ENCODE measurements around the gene NPM1.

The NPM1 gene

DNA sequence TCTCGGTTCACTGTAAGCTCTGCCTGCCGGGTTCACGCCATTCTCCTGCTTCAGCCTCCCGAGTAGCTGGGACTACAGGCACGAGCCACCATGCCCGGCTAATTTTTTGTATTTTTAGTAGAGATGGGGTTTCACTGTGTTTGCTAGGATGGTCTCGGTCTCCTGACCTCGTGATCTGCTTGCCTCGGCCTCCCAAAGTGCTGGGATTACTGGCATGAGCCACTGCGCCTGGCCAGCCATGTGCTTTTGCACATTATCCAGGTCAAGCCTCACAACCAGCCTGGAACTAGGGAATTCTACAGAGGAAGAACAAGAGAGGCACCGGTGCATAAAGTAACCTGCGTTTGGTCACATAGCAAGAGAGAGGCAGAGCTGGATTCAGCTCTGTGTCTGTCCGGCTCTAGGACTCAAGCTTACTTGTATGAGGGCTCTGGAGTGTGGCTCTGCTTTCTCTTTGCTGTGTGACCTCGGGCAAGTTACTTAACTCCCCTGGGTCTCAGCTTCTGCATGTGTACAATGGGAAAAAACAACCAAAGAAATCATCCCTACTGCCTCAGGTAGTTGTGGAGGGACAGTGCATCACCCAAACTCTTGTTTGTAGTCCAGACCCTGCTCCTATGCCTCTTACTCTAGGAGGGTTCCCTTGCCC lies 38.1 kb downstream of the NPM1 start:
- peaks cover 22% of the 10 kb centered on the region for H3K27me3 ChIP-seq (ENCODE audit: control insufficient read depth, insufficient read depth, low read length)
- no peaks in the 10 kb centered on the region for H3K36me3 ChIP-seq (ENCODE audit: control insufficient read depth, insufficient read depth, low read length)
- H3K4me1 ChIP-seq (ENCODE audit: control insufficient read depth, insufficient read depth, low read length), result peaks cover 9% of the 10 kb centered on the region
- H3K9me3 ChIP-seq (ENCODE audit: control insufficient read depth, insufficient read depth, low read length), result no peaks in the 10 kb centered on the region
- no peak overlapping the region for H3K9ac ChIP-seq (ENCODE audit: low read depth, low read length)
- no peak overlapping the region for H3K4me3 ChIP-seq (ENCODE audit: low read depth, low read length)

DNA sequence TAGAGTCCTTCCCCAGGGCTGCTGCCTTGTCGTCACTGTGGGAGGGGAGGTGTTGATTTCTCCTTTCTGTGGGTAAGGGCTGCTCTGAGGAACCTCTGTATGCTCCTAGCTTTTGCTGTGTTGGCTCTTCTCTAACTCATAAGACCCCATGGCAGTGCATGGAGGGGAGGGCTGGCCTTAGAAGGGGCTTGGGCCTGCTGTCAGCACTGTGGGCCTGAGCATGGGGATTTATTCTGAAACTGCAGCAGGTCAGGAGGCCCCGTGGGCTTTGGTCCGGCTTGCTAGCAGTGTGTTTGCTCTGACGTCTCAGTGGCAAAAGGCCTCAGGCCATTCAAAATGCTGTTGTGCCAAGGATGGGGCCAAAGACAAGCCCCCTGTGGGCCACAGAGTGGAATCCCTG lies 38.6 kb downstream of the NPM1 start:
- Histone ChIP-seq H3K36me3 (ENCODE audit: control insufficient read depth, insufficient read depth, low read length) (no peaks in the 10 kb centered on the region), H3K4me3 (ENCODE audit: low read depth, low read length) (no peak overlapping the region), H3K4me1 (ENCODE audit: control insufficient read depth, insufficient read depth, low read length) (peaks cover 8% of the 10 kb centered on the region), H3K27me3 (ENCODE audit: control insufficient read depth, insufficient read depth, low read length) (peaks cover 16% of the 10 kb centered on the region), H3K9me3 (ENCODE audit: control insufficient read depth, insufficient read depth, low read length) (no peaks in the 10 kb centered on the region), H3K9ac (ENCODE audit: low read depth, low read length) (no peak overlapping the region)

DNA sequence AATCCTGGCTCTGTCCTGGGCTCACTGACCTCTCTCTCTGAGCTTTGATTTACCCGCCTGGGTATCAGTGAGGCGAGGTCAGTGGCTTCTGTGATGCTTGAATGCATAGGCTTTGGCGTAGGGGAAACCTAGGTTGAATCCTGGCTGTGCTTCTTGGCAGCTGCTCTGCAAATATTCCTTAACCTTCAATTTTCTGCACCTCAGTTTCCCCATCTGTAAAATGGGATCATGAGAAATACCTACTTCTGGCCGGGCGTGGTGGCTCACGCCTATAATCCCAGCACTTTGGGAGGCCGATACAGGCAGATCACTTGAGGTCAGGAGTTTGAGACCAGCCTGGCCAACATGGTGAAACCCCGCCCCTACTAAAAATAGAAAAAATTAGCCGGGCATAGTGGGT lies 39.0 kb downstream of the NPM1 start:
- H3K4me1 ChIP-seq (ENCODE audit: control insufficient read depth, insufficient read depth, low read length), result peaks cover 5% of the 10 kb centered on the region
- no peak overlapping the region for H3K9ac ChIP-seq (ENCODE audit: low read depth, low read length)
- no peaks in the 10 kb centered on the region for H3K9me3 ChIP-seq (ENCODE audit: control insufficient read depth, insufficient read depth, low read length)
- no peak overlapping the region for H3K4me3 ChIP-seq (ENCODE audit: low read depth, low read length)
- H3K27me3 ChIP-seq (ENCODE audit: control insufficient read depth, insufficient read depth, low read length), result peaks cover 12% of the 10 kb centered on the region
- H3K36me3 ChIP-seq (ENCODE audit: control insufficient read depth, insufficient read depth, low read length), result no peaks in the 10 kb centered on the region

DNA sequence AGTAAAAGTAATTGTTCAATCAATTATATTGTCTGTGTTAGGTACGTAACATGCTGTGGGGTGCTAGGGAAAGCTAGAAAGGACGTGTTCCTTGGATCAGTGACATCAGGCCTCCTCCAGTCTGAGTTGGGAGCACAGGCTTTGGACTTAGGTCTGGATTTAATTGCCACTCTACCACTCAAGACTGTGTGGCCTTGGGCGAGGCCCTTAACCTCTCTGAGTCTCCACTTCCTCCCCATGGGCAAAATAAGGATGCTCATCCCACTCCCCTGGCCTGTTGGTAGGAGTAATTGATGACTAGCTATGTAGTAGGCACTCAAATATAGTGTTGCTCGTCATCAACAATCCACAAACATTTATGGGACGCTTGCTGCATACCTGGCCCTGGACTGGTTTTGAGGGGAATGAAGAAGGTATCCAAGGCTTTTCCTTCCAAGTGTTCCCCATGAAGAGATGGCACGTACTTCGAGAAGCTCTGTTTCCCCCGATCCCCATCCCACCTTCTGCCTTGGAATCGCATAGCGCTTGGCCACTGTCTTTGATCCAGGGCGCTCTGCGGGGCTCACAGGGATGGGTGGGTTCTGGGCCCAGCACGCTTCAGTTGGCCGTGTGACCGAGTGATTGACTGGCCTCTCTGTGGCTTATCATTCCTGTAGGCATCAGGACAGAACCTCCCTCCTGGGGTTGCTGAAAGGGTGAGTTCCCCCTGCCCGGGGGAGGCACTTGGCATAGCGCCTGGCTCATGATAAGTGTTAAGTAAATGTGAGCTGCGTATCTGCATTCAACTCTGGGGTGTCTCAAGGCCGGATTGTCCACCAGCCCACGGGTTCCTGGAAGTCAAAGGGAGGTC lies 39.9 kb downstream of the NPM1 start:
- Histone ChIP-seq H3K36me3 (ENCODE audit: control insufficient read depth, insufficient read depth, low read length) (no peaks in the 10 kb centered on the region), H3K4me3 (ENCODE audit: low read depth, low read length) (no peak overlapping the region), H3K4me1 (ENCODE audit: control insufficient read depth, insufficient read depth, low read length) (peaks cover 3% of the 10 kb centered on the region), H3K27me3 (ENCODE audit: control insufficient read depth, insufficient read depth, low read length) (peaks cover 4% of the 10 kb centered on the region), H3K9ac (ENCODE audit: low read depth, low read length) (no peak overlapping the region), H3K9me3 (ENCODE audit: control insufficient read depth, insufficient read depth, low read length) (no peaks in the 10 kb centered on the region)

DNA sequence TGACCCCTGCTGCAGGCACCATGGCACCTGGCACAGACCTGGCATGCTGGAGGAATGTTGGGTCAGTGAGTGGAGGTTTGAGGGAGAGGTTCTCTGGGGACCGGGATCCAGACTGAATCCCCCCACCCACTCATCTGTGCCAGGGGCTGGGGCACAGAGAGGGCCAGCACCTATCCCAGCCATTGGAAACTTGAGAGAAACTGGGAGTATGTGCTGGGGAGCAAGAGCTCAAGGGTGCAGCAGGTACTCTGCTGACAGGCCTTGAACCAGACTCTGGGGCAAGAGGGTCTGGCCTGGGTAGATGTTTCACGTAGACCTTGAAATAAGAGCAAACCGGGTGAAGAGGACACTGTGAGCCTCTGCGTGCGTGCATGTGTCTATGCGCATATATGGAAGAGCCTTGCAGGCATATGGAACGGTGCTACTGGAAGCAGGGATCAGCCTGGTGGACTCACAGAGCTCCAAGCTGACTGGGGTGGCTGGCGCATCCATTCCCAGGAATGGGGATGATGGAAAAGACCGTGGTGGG lies 40.6 kb downstream of the NPM1 start:
- Histone ChIP-seq H3K27me3 (ENCODE audit: control insufficient read depth, insufficient read depth, low read length) (no peaks in the 10 kb centered on the region), H3K9me3 (ENCODE audit: control insufficient read depth, insufficient read depth, low read length) (no peaks in the 10 kb centered on the region), H3K36me3 (ENCODE audit: control insufficient read depth, insufficient read depth, low read length) (no peaks in the 10 kb centered on the region), H3K4me1 (ENCODE audit: control insufficient read depth, insufficient read depth, low read length) (peaks cover 3% of the 10 kb centered on the region), H3K9ac (ENCODE audit: low read depth, low read length) (no peak overlapping the region), H3K4me3 (ENCODE audit: low read depth, low read length) (no peak overlapping the region)

DNA sequence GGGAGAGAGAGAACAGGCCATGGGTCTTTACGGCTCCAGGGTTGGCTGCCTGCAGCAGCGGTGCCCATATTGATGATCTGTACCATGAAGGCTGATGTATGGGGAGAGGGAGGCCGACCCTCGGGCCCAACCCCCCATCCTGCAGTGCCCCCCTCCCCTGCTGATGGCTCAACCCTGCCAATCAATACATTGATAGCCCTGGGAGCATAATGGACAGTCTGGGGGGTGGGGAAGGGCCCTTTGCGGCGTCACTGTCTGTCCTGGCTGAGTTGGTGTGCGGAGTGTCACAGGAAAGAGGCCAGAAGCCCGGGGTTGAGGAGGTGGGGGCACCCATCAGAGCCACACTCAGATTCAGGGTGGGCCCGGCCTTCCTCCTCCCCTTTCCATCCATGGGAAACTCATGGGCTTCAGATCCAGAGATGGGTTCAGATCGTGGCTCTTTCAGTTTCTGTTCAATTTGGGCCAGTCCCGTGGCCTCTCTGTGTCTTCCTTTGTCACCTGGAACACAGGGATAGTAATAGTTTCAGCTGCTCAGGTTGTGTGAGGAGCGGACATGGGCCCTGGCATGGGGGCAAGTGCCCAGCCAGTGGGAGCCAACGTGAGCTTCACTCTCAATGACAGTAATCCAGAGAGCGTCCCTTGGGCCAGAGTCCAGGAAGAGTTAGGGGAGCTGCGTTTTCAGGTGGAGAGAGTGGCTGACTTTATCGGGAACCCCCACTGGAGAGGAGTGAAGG lies 41.3 kb downstream of the NPM1 start:
- Histone ChIP-seq H3K4me1 (ENCODE audit: control insufficient read depth, insufficient read depth, low read length) (peaks cover 3% of the 10 kb centered on the region), H3K9ac (ENCODE audit: low read depth, low read length) (no peak overlapping the region), H3K4me3 (ENCODE audit: low read depth, low read length) (no peak overlapping the region), H3K36me3 (ENCODE audit: control insufficient read depth, insufficient read depth, low read length) (no peaks in the 10 kb centered on the region), H3K9me3 (ENCODE audit: control insufficient read depth, insufficient read depth, low read length) (no peaks in the 10 kb centered on the region), H3K27me3 (ENCODE audit: control insufficient read depth, insufficient read depth, low read length) (no peaks in the 10 kb centered on the region)

DNA sequence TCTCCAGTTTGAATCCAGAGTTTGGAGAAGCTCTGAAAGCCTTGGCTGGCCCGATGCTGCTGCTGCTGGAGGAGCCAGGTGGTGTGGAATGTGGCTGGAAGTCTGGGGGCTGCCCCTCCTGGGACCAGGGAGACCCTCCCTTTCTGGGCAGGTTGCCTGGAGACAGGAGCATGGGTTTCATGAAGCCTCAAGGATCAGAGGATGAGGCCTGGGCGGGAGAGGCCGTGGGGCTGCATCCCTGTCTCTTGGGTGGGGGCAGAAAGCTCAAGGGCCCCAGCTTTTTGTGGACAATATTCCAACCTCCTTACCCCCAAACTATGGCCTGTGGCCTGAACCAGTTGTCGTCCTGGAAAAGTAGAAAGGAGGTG lies 41.9 kb downstream of the NPM1 start:
- H3K27me3 ChIP-seq (ENCODE audit: control insufficient read depth, insufficient read depth, low read length), result no peaks in the 10 kb centered on the region
- no peak overlapping the region for H3K4me3 ChIP-seq (ENCODE audit: low read depth, low read length)
- H3K36me3 ChIP-seq (ENCODE audit: control insufficient read depth, insufficient read depth, low read length), result no peaks in the 10 kb centered on the region
- H3K9ac ChIP-seq (ENCODE audit: low read depth, low read length), result no peak overlapping the region
- H3K4me1 ChIP-seq (ENCODE audit: control insufficient read depth, insufficient read depth, low read length), result peaks cover 3% of the 10 kb centered on the region
- no peaks in the 10 kb centered on the region for H3K9me3 ChIP-seq (ENCODE audit: control insufficient read depth, insufficient read depth, low read length)

DNA sequence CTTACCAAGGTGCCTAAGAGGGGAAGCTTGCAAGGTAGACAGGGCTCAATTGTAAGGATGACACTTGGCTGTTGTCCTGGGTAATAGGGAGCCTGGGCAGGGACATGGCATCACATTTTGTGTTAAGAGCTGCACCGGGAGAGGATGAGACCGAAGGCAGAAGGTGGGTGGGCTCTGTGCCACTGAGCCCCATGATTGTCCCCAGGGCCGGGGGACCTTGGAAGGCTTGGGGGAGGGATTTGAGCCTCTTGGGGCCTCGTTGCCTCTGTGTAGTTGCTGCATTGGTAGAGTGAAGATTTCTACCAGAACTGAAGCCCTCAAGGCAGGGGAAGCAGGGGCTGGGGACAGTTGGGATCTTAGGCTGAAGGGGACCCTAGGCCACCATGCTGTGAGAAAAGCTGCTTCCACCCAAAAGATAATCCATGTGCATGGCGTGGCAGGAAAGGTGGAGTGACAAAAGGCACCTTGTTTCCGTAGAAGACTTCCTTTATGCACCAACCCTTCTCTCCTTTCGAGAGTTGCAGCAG lies 43.7 kb downstream of the NPM1 start:
- Histone ChIP-seq H3K4me3 (ENCODE audit: low read depth, low read length) (no peak overlapping the region), H3K36me3 (ENCODE audit: control insufficient read depth, insufficient read depth, low read length) (no peaks in the 10 kb centered on the region), H3K9me3 (ENCODE audit: control insufficient read depth, insufficient read depth, low read length) (no peaks in the 10 kb centered on the region), H3K4me1 (ENCODE audit: control insufficient read depth, insufficient read depth, low read length) (no peaks in the 10 kb centered on the region), H3K27me3 (ENCODE audit: control insufficient read depth, insufficient read depth, low read length) (no peaks in the 10 kb centered on the region), H3K9ac (ENCODE audit: low read depth, low read length) (no peak overlapping the region)

DNA sequence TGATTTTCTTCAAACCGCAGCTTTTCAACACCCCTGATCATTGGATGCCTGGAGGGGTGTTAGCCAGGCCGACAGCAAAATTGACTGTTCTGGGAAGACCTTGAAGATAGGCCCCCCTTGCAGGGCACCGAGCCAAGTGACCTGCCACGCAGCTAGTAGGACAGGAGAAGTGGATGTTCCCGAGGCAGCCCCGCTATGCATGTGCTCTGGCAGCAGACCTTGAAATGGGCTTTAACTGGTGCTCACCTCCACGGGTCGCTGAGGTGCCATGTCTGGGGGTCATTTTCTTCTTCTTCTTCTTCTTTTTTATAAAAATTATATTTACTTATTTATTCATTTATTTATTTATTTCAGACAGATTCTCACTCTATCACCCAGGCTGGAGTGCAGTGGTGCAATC lies 44.4 kb downstream of the NPM1 start:
- Histone ChIP-seq H3K4me1 (ENCODE audit: control insufficient read depth, insufficient read depth, low read length) (no peaks in the 10 kb centered on the region), H3K9me3 (ENCODE audit: control insufficient read depth, insufficient read depth, low read length) (no peaks in the 10 kb centered on the region), H3K9ac (ENCODE audit: low read depth, low read length) (no peak overlapping the region), H3K4me3 (ENCODE audit: low read depth, low read length) (no peak overlapping the region), H3K36me3 (ENCODE audit: control insufficient read depth, insufficient read depth, low read length) (no peaks in the 10 kb centered on the region), H3K27me3 (ENCODE audit: control insufficient read depth, insufficient read depth, low read length) (no peaks in the 10 kb centered on the region)

DNA sequence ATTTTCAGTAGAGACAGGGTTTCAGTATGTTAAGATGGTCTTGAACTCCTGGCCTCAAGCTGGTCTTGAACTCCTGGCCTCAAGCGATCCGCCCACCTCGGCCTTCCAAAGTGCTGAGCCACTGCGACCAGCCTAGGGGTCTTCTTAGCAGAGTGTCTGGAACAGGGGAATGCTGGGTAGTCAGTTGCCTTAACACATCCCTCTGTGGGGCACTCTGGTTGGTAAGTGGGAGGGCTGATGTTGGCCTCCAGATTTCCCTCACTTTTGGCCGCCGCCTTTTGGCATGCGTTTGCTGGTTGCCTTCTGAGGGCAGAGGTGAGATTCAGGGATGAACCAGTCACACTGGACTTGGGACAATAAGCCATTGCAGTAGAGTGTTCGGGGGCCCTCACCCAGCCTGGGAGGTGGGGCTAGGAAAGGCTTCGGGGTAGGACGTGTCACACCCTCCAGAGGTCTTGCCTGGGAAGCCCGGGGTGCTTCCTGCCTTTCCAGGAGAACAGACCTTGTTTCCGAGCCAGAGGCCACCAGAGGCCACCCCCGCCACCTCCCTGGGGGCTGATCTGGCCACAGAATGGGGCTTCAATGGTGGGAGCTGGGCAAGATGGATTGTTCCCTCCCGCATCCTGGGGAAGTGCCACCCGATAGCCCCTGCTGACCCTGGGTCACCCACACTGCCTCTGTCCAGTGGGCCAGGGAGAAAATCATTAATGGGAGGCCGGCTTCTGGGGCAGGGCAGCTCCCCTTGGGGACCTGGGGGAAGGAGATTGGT lies 45.1 kb downstream of the NPM1 start:
- Histone ChIP-seq H3K4me3 (ENCODE audit: low read depth, low read length) (no peak overlapping the region), H3K9me3 (ENCODE audit: control insufficient read depth, insufficient read depth, low read length) (no peaks in the 10 kb centered on the region), H3K9ac (ENCODE audit: low read depth, low read length) (no peak overlapping the region), H3K36me3 (ENCODE audit: control insufficient read depth, insufficient read depth, low read length) (no peaks in the 10 kb centered on the region), H3K4me1 (ENCODE audit: control insufficient read depth, insufficient read depth, low read length) (no peaks in the 10 kb centered on the region), H3K27me3 (ENCODE audit: control insufficient read depth, insufficient read depth, low read length) (no peaks in the 10 kb centered on the region)

DNA sequence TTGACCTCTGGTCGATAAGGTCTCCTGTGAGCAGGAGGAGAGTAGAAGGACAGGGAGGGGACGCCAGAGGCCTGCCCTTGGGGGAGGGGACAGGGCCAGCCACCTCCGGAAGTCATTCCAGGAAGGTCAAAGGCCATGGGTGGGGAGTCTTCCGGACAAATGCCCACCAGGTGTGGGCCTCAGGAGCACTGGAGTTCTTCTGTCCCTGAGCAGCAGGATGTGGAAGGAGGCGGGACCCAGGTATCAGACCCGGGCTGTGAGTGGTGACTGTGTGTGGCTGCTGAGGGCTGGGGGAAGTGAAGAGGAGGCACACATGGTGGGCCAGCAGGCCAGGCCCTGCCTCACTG lies 45.7 kb downstream of the NPM1 start:
- Histone ChIP-seq H3K9ac (ENCODE audit: low read depth, low read length) (no peak overlapping the region), H3K4me1 (ENCODE audit: control insufficient read depth, insufficient read depth, low read length) (no peaks in the 10 kb centered on the region), H3K4me3 (ENCODE audit: low read depth, low read length) (no peak overlapping the region), H3K36me3 (ENCODE audit: control insufficient read depth, insufficient read depth, low read length) (no peaks in the 10 kb centered on the region), H3K27me3 (ENCODE audit: control insufficient read depth, insufficient read depth, low read length) (no peaks in the 10 kb centered on the region), H3K9me3 (ENCODE audit: control insufficient read depth, insufficient read depth, low read length) (no peaks in the 10 kb centered on the region)
